Bronchial epithelial cell (primary cell): ENCODE results near the gene TMPRSS9. TPM values are rescaled to one million over a fixed set of nuclear protein-coding genes. Genes with fewer than 3 reads are reported as not detected.

Experiments used
- DNase-seq: peaks from one replicate; pipeline ENCODE4 v3.0.0-alpha.2; 2010; ENCODE audit warnings: low read depth
- FAIRE-seq: peaks from 2 replicates; lab custom pipeline; 2011; peaks lifted over from hg19 to GRCh38; lab: Jason Lieb, UNC
- H3K27me3 ChIP-seq: 2 replicates; pipeline ENCODE4 v1.5.1; 2011; ENCODE audit warnings: low read length; ENCODE audit not compliant: control insufficient read depth, insufficient read depth
- H3K36me3 ChIP-seq: 2 replicates; pipeline ENCODE4 v1.5.1; 2011; ENCODE audit warnings: low read length; ENCODE audit not compliant: control insufficient read depth, insufficient read depth
- H3K4me3 ChIP-seq: 2 replicates; pipeline ENCODE4 v1.5.1; 2011; ENCODE audit warnings: mild to moderate bottlenecking, low read depth, low read length, control low read depth
- total RNA-seq: library from RNA; depleted of rRNA; stranded (reverse); fragments of >200 nt; gene quantifications from 2 replicates; pipeline ENCODE4 v1.2.1, GENCODE V29; 2014
- TF ChIP-seq, protein P1 (sequence below): IDR thresholded peaks from 2 replicates; pipeline ENCODE4 v1.5.1; 2011; ENCODE audit warnings: mild to moderate bottlenecking, moderate library complexity, low read length, control low read depth, inconsistent platforms; ENCODE audit not compliant: insufficient read depth, severe bottlenecking

Gene TMPRSS9
- total RNA-seq, result not detected in 2 replicates

GRCh38 chr19:2359992-2360685 is at the start of gene TMPRSS9:
Gene TMPRSS9 (plus strand): TSS chr19:2360265. CDS start chr19:2389786, 29,521 bp downstream.
- Histone ChIP-seq H3K4me3 (no peak within 1 kb of the TSS), H3K27me3 (peaks cover 7% of the 10 kb centered on the region), H3K36me3 (no peaks in the 10 kb centered on the region)
- no peak for FAIRE-seq
- no peak for DNase-seq
- TF ChIP-seq, protein P1, sequence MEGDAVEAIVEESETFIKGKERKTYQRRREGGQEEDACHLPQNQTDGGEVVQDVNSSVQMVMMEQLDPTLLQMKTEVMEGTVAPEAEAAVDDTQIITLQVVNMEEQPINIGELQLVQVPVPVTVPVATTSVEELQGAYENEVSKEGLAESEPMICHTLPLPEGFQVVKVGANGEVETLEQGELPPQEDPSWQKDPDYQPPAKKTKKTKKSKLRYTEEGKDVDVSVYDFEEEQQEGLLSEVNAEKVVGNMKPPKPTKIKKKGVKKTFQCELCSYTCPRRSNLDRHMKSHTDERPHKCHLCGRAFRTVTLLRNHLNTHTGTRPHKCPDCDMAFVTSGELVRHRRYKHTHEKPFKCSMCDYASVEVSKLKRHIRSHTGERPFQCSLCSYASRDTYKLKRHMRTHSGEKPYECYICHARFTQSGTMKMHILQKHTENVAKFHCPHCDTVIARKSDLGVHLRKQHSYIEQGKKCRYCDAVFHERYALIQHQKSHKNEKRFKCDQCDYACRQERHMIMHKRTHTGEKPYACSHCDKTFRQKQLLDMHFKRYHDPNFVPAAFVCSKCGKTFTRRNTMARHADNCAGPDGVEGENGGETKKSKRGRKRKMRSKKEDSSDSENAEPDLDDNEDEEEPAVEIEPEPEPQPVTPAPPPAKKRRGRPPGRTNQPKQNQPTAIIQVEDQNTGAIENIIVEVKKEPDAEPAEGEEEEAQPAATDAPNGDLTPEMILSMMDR, result no peak

GRCh38 chr19:2311093-2311492 is 49.0 kb upstream of the TMPRSS9 start:
- DNase-seq (no peak), FAIRE-seq (no peak)
- peaks cover 14% of the 10 kb centered on the region for H3K27me3 ChIP-seq
- no peaks in the 10 kb centered on the region for H3K36me3 ChIP-seq
- no peak overlapping the region for H3K4me3 ChIP-seq
- TF ChIP-seq, protein P1, result no peak

DNA sequence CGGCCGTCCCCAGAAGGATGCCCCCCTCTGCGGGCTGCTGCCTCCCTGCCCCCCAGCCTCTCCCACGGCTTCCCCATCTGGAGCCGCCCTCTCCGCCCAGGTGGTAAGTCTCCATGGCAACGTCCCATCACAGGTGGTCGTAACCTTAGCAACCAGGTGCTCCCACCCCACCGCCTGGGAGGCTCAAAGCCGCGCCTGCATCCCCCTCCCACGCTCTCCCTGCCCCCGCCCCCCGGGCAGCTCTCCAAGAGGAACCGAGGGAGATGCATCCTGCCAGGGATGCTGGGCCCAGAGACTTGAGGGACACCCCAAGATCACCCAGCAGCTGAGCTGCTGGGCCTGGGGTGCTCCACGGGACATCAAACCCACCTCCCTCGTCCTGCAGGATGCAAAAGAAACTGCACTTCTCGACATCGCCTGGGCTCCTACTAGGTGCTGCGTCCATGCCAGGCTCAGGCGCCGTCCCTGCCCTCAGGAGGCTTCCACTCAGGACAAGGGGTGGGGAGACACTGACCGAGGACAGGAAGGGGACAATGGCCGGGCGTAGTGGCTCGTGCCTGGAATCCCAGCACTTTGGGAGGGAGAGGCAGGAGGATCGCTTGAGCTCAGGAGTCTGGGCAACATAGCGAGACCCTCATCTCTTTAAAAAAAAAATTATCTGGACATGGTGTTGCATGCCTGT is 47.1 kb upstream of the TMPRSS9 start:
- TF ChIP-seq, protein P1, result no peak
- H3K4me3 ChIP-seq, result no peak overlapping the region
- FAIRE-seq, result no peak
- no peak for DNase-seq
- no peaks in the 10 kb centered on the region for H3K36me3 ChIP-seq
- peaks cover 7% of the 10 kb centered on the region for H3K27me3 ChIP-seq

- H3K27me3 ChIP-seq, result peaks cover 2% of the 10 kb centered on the region
- no peaks in the 10 kb centered on the region for H3K36me3 ChIP-seq
- FAIRE-seq (no peak), DNase-seq (no peak)
- TF ChIP-seq, protein P1, result no peak
- no peak overlapping the region for H3K4me3 ChIP-seq
Measured at GRCh38 chr19:2315121-2315817, 44.8 kb upstream of the TMPRSS9 start.

DNA sequence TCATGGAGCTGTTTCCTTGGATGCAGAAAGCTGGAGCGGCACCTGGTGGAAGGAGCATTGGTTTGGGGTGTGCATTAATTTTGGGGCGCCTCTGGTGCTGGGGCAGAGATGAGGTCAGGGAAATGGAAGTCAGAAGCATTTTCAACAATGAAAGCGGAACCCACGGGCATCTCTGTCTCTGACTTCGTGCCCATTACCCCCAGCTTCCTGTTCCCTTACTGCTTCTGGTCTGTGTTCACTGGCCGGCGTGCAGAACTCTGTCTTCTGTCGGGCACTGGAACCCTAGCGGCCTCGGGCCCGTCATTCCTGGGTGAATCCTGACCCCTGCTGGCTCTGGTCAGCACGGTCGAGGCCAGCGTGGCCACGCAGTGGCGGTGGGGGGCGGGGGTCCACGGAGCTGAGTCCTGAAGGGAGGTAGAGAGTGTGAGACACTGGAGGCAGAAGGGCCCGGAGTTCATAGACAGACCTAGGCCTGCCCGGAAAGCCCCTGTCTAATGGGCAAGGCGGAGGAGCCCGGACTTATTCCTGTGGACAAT is 44.2 kb upstream of the TMPRSS9 start:
- TF ChIP-seq, protein P1, result no peak
- H3K27me3 ChIP-seq, result peaks cover 1% of the 10 kb centered on the region
- FAIRE-seq, result no peak
- no peak for DNase-seq
- H3K36me3 ChIP-seq, result no peaks in the 10 kb centered on the region
- H3K4me3 ChIP-seq, result no peak overlapping the region
